ENCODE measurements around the gene NUMBL. TPM values are rescaled to one million over a fixed set of nuclear protein-coding genes. Genes with fewer than 3 reads are reported as not detected.
A peak's percentile ranks its signal among the peaks of the same experiment; 100 is the strongest.

The NUMBL gene
- total RNA-seq, 1 donor from 2014 or later, result 9.4 TPM

DNA sequence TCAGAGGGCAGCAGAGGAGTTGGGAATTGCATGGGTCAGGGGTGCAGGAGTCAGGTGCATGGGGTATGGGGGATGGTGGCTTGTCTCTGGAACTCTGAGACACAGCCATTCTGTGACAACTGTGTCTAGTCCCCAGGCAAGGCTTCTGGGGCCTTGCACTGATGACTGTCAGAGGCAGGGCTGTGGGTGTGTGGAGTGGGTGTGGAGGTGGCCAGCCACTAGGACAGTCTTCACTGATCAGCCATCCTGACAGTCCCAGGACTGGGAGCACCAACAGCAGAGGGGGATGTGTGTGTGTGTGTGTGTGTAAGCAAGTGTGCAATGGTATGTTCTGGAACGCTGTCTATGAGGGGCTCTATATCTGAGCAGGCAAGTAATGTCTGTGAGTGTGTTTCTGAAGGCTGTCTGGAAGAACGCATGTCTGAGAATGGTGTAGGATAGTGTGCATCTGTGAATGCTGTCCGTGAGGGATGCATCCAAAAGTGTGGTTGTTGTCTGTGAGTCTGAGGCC, 5.4 kb downstream of the NUMBL start:
- no peak overlapping the region for H3K9ac ChIP-seq (ENCODE audit: low read depth in 1 of 3, low read length in 3 of 3)
- H3K9me3 ChIP-seq (ENCODE audit: control insufficient read depth in 3 of 3, low read length in 3 of 3), result no peaks in the 10 kb centered on the region
- no peak overlapping the region for H3K4me3 ChIP-seq (ENCODE audit: low read length in 3 of 3)
- H3K27me3 ChIP-seq (ENCODE audit: control insufficient read depth in 3 of 3, insufficient read depth in 3 of 3, low read length in 3 of 3), result no peaks in the 10 kb centered on the region
- H3K27ac ChIP-seq (ENCODE audit: low read depth, low read length), result no peak overlapping the region
- peaks cover 19 to 26% (median 21%) of the 10 kb centered on the region in 3 donors for H3K4me1 ChIP-seq (ENCODE audit: control insufficient read depth in 3 of 3, insufficient read depth in 3 of 3, low read length in 3 of 3)
- H3K36me3 ChIP-seq (ENCODE audit: control insufficient read depth in 3 of 3, insufficient read depth in 3 of 3, low read length in 3 of 3), result peaks cover 28 to 35% (median 34%) of the 10 kb centered on the region in 3 donors

DNA sequence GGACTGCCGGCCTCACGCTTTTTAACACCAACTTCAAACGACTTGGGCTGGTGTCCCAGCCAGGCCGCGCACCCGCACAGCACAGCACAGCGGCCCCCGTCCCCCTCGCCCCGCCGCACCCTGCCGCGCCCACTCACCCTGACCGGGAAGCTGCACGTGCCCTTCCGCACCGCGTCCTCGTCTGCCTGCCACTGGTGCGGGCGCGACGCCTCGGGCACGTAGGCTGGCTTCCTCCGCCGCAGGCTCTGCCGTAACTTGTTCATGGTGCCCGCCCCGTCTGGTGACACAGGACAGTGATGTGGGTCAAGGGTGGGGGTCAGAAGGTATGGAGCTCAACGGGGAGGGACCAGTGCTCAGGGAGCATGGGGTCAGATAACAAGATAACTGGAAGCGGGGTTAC, 6.2 kb downstream of the NUMBL start:
- Histone ChIP-seq H3K9ac (ENCODE audit: low read depth in 1 of 3, low read length in 3 of 3) (no peak overlapping the region), H3K4me1 (ENCODE audit: control insufficient read depth in 3 of 3, insufficient read depth in 3 of 3, low read length in 3 of 3) (peaks cover 11 to 18% (median 14%) of the 10 kb centered on the region in 3 donors), H3K27me3 (ENCODE audit: control insufficient read depth in 3 of 3, insufficient read depth in 3 of 3, low read length in 3 of 3) (no peaks in the 10 kb centered on the region), H3K9me3 (ENCODE audit: control insufficient read depth in 3 of 3, low read length in 3 of 3) (no peaks in the 10 kb centered on the region), H3K4me3 (ENCODE audit: low read length in 3 of 3) (no peak overlapping the region), H3K36me3 (ENCODE audit: control insufficient read depth in 3 of 3, insufficient read depth in 3 of 3, low read length in 3 of 3) (peaks cover 33 to 37% (median 35%) of the 10 kb centered on the region in 3 donors), H3K27ac (ENCODE audit: low read depth, low read length) (no peak overlapping the region)

DNA sequence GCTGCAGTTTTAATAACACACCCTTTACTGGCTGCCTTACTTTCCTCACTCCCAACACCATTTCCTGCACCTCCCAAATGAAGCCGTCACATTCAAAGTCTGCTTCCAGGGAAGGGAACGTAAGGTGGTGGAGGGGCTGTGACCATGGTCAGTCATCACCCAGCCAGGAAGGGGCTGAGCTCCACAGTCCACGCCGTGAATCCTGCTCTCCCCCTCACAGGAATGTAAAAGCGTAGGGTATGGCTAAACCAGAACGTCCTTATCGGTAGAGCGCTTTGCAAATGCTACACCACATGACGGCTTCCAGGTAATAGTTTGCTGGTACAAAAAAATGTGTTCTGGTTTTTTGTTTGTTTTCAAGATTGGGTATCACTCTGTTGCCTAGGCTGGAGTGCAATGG, 7.0 kb downstream of the NUMBL start:
- Histone ChIP-seq H3K36me3 (ENCODE audit: control insufficient read depth in 3 of 3, insufficient read depth in 3 of 3, low read length in 3 of 3) (peaks cover 35 to 42% (median 39%) of the 10 kb centered on the region in 3 donors), H3K4me3 (ENCODE audit: low read length in 3 of 3) (no peak overlapping the region), H3K27ac (ENCODE audit: low read depth, low read length) (no peak overlapping the region), H3K27me3 (ENCODE audit: control insufficient read depth in 3 of 3, insufficient read depth in 3 of 3, low read length in 3 of 3) (no peaks in the 10 kb centered on the region), H3K9ac (ENCODE audit: low read depth in 1 of 3, low read length in 3 of 3) (no peak overlapping the region), H3K9me3 (ENCODE audit: control insufficient read depth in 3 of 3, low read length in 3 of 3) (no peaks in the 10 kb centered on the region), H3K4me1 (ENCODE audit: control insufficient read depth in 3 of 3, insufficient read depth in 3 of 3, low read length in 3 of 3) (peaks cover 7 to 11% (median 9%) of the 10 kb centered on the region in 3 donors)

GRCh38 chr19:40682431-40682964, 8.0 kb downstream of the NUMBL start:
- Histone ChIP-seq H3K36me3 (ENCODE audit: control insufficient read depth in 3 of 3, insufficient read depth in 3 of 3, low read length in 3 of 3) (peaks cover 40 to 50% (median 43%) of the 10 kb centered on the region in 3 donors), H3K9me3 (ENCODE audit: control insufficient read depth in 3 of 3, low read length in 3 of 3) (no peaks in the 10 kb centered on the region), H3K27ac (ENCODE audit: low read depth, low read length) (no peak overlapping the region), H3K9ac (ENCODE audit: low read depth in 1 of 3, low read length in 3 of 3) (no peak overlapping the region), H3K4me3 (ENCODE audit: low read length in 3 of 3) (no peak overlapping the region), H3K27me3 (ENCODE audit: control insufficient read depth in 3 of 3, insufficient read depth in 3 of 3, low read length in 3 of 3) (no peaks in the 10 kb centered on the region), H3K4me1 (ENCODE audit: control insufficient read depth in 3 of 3, insufficient read depth in 3 of 3, low read length in 3 of 3) (peaks cover 0 to 2% (median 0%) of the 10 kb centered on the region in 3 donors)

GRCh38 chr19:40681039-40681438, 9.4 kb downstream of the NUMBL start:
- Histone ChIP-seq H3K4me1 (ENCODE audit: control insufficient read depth in 3 of 3, insufficient read depth in 3 of 3, low read length in 3 of 3) (no peaks in the 10 kb centered on the region), H3K4me3 (ENCODE audit: low read length in 3 of 3) (no peak overlapping the region), H3K36me3 (ENCODE audit: control insufficient read depth in 3 of 3, insufficient read depth in 3 of 3, low read length in 3 of 3) (peaks cover 47 to 61% (median 52%) of the 10 kb centered on the region in 3 donors), H3K27me3 (ENCODE audit: control insufficient read depth in 3 of 3, insufficient read depth in 3 of 3, low read length in 3 of 3) (no peaks in the 10 kb centered on the region), H3K9me3 (ENCODE audit: control insufficient read depth in 3 of 3, low read length in 3 of 3) (no peaks in the 10 kb centered on the region), H3K9ac (ENCODE audit: low read depth in 1 of 3, low read length in 3 of 3) (no peak overlapping the region), H3K27ac (ENCODE audit: low read depth, low read length) (no peak overlapping the region)

GRCh38 chr19:40677156-40677555, 13.3 kb downstream of the NUMBL start:
- peaks cover 37 to 60% (median 53%) of the 10 kb centered on the region in 3 donors for H3K36me3 ChIP-seq (ENCODE audit: control insufficient read depth in 3 of 3, insufficient read depth in 3 of 3, low read length in 3 of 3)
- H3K4me3 ChIP-seq (ENCODE audit: low read length in 3 of 3), result no peak overlapping the region
- H3K4me1 ChIP-seq (ENCODE audit: control insufficient read depth in 3 of 3, insufficient read depth in 3 of 3, low read length in 3 of 3), result peaks cover 6 to 10% (median 8%) of the 10 kb centered on the region in 3 donors
- no peaks in the 10 kb centered on the region for H3K9me3 ChIP-seq (ENCODE audit: control insufficient read depth in 3 of 3, low read length in 3 of 3)
- no peak overlapping the region for H3K9ac ChIP-seq (ENCODE audit: low read depth in 1 of 3, low read length in 3 of 3)
- no peak overlapping the region for H3K27ac ChIP-seq (ENCODE audit: low read depth, low read length)
- no peaks in the 10 kb centered on the region for H3K27me3 ChIP-seq (ENCODE audit: control insufficient read depth in 3 of 3, insufficient read depth in 3 of 3, low read length in 3 of 3)

DNA sequence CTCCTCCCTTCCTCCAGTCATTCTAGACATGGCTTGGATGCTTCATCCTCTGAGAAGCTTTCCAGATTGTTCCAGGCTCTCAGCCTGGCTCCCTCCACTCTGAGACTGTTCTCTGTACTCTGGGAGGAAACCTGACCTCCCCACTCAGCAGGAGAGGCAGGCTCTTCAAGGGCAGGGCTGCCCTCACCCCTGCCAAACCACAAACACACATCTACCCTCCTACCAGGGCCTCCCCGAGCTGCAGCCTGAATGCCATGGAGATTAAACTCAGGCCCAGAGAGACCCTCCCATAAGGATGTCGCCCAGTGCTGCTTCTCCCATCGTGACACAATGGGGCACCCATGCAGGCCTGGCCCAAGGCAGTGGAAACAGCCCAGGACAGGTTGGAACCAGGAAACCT, 16.2 kb downstream of the NUMBL start:
- Histone ChIP-seq H3K4me3 (ENCODE audit: low read length in 3 of 3) (no peak overlapping the region), H3K4me1 (ENCODE audit: control insufficient read depth in 3 of 3, insufficient read depth in 3 of 3, low read length in 3 of 3) (peaks cover 6 to 21% (median 8%) of the 10 kb centered on the region in 3 donors), H3K9me3 (ENCODE audit: control insufficient read depth in 3 of 3, low read length in 3 of 3) (no peaks in the 10 kb centered on the region), H3K9ac (ENCODE audit: low read depth in 1 of 3, low read length in 3 of 3) (peak overlapping the region in 1 of 3 donors; percentile 45), H3K36me3 (ENCODE audit: control insufficient read depth in 3 of 3, insufficient read depth in 3 of 3, low read length in 3 of 3) (peaks cover 48 to 78% (median 62%) of the 10 kb centered on the region in 3 donors), H3K27ac (ENCODE audit: low read depth, low read length) (no peak overlapping the region), H3K27me3 (ENCODE audit: control insufficient read depth in 3 of 3, insufficient read depth in 3 of 3, low read length in 3 of 3) (no peaks in the 10 kb centered on the region)

GRCh38 chr19:40673397-40673796, 17.1 kb downstream of the NUMBL start:
- Histone ChIP-seq H3K9ac (ENCODE audit: low read depth in 1 of 3, low read length in 3 of 3) (no peak overlapping the region), H3K27ac (ENCODE audit: low read depth, low read length) (no peak overlapping the region), H3K9me3 (ENCODE audit: control insufficient read depth in 3 of 3, low read length in 3 of 3) (no peaks in the 10 kb centered on the region), H3K4me3 (ENCODE audit: low read length in 3 of 3) (no peak overlapping the region), H3K36me3 (ENCODE audit: control insufficient read depth in 3 of 3, insufficient read depth in 3 of 3, low read length in 3 of 3) (peaks cover 43 to 80% (median 67%) of the 10 kb centered on the region in 3 donors), H3K27me3 (ENCODE audit: control insufficient read depth in 3 of 3, insufficient read depth in 3 of 3, low read length in 3 of 3) (no peaks in the 10 kb centered on the region), H3K4me1 (ENCODE audit: control insufficient read depth in 3 of 3, insufficient read depth in 3 of 3, low read length in 3 of 3) (peaks cover 6 to 21% (median 8%) of the 10 kb centered on the region in 3 donors)

GRCh38 chr19:40672573-40673299, 17.7 kb downstream of the NUMBL start:
- Histone ChIP-seq H3K4me3 (ENCODE audit: low read length in 3 of 3) (no peak overlapping the region), H3K4me1 (ENCODE audit: control insufficient read depth in 3 of 3, insufficient read depth in 3 of 3, low read length in 3 of 3) (peaks cover 6 to 21% (median 8%) of the 10 kb centered on the region in 3 donors), H3K9ac (ENCODE audit: low read depth in 1 of 3, low read length in 3 of 3) (no peak overlapping the region), H3K27me3 (ENCODE audit: control insufficient read depth in 3 of 3, insufficient read depth in 3 of 3, low read length in 3 of 3) (no peaks in the 10 kb centered on the region), H3K9me3 (ENCODE audit: control insufficient read depth in 3 of 3, low read length in 3 of 3) (no peaks in the 10 kb centered on the region), H3K36me3 (ENCODE audit: control insufficient read depth in 3 of 3, insufficient read depth in 3 of 3, low read length in 3 of 3) (peaks cover 43 to 79% (median 69%) of the 10 kb centered on the region in 3 donors), H3K27ac (ENCODE audit: low read depth, low read length) (no peak overlapping the region)

DNA sequence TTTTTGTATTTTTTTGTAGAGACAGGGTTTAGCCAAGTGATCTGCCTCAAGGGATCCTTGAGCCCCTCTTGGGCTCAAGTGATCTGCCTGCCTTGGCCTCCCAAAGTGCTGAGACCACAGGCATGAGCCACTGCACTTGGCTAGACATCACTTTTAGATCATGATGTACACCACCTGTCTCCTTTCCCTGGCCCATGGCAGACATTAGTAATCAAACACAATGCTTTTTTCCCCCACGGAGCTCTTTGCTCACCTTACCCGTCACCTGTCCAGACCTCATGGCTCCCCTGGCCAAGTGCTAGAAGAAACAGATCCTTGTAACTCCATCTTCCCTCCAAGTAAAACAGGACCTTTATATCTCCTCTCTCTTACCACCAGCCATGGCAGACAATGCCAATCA, 18.4 kb downstream of the NUMBL start:
- H3K4me3 ChIP-seq (ENCODE audit: low read length in 3 of 3), result no peak overlapping the region
- peaks cover 41 to 74% (median 63%) of the 10 kb centered on the region in 3 donors for H3K36me3 ChIP-seq (ENCODE audit: control insufficient read depth in 3 of 3, insufficient read depth in 3 of 3, low read length in 3 of 3)
- no peak overlapping the region for H3K9ac ChIP-seq (ENCODE audit: low read depth in 1 of 3, low read length in 3 of 3)
- H3K27me3 ChIP-seq (ENCODE audit: control insufficient read depth in 3 of 3, insufficient read depth in 3 of 3, low read length in 3 of 3), result no peaks in the 10 kb centered on the region
- peaks cover 6 to 21% (median 8%) of the 10 kb centered on the region in 3 donors for H3K4me1 ChIP-seq (ENCODE audit: control insufficient read depth in 3 of 3, insufficient read depth in 3 of 3, low read length in 3 of 3)
- H3K27ac ChIP-seq (ENCODE audit: low read depth, low read length), result peak overlapping the region; percentile 37
- H3K9me3 ChIP-seq (ENCODE audit: control insufficient read depth in 3 of 3, low read length in 3 of 3), result no peaks in the 10 kb centered on the region

Data from skeletal muscle tissue (tissue), 4 donors.